NB4 (cell line): ENCODE data around the gene PRTN3.

Source experiments
- MYC ChIP-seq: IDR thresholded peaks from 2 replicates; pipeline ENCODE4 v1.6.1; 2011; ENCODE audit warnings: low read depth, low read length
- POLR2A ChIP-seq: IDR thresholded peaks from 2 replicates; pipeline ENCODE4 v1.6.1; 2011; ENCODE audit warnings: mild to moderate bottlenecking; ENCODE audit not compliant: insufficient read length; ENCODE audit errors: extremely low read depth
- TF ChIP-seq, protein P1 (sequence below): IDR thresholded peaks from one replicate; pipeline ENCODE4 v1.5.1; 2012; ENCODE audit warnings: low read depth, low read length

DNA sequence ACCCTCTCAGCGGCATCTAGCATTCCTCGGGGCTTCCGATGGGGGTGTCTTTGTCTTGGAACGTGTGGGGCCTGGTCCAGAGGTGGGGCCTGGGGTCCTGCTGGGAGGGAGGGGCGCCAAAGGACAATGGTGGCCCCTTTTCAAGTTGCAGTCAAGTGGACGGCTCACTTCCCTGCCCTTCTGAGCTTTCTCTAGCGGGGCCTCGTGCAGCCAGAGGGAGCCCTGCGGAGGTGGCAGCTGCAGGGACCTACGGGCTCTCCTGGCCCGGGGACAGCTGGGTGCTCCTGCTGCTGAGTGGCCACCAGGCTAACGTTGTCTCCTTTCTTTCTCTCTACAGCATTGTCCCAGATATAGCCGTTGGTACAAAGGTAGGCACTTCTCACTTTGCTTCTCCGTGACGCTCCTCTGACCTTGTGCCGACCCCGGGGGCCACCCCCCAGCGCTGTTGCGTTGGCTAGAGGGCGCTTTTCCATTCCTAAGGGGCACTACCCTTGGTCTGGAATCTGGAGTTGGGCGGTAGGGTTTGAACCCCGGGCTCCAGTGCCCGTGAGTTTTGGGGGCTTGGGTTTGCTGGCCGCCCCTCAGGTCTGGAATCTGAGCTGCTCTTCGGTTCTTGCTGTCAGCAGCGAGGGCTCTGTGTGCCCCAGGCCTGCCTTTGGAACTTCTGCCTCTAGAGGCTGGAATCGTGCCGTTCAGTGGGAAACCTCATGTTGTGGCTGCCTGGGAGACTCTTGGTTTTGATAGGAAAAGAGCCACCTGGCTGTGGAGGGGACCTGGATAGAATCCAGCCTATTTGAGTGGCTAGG is 41.5 kb upstream of the PRTN3 start:
- TF ChIP-seq POLR2A (no peak), MYC (no peak)
- TF ChIP-seq, protein P1, sequence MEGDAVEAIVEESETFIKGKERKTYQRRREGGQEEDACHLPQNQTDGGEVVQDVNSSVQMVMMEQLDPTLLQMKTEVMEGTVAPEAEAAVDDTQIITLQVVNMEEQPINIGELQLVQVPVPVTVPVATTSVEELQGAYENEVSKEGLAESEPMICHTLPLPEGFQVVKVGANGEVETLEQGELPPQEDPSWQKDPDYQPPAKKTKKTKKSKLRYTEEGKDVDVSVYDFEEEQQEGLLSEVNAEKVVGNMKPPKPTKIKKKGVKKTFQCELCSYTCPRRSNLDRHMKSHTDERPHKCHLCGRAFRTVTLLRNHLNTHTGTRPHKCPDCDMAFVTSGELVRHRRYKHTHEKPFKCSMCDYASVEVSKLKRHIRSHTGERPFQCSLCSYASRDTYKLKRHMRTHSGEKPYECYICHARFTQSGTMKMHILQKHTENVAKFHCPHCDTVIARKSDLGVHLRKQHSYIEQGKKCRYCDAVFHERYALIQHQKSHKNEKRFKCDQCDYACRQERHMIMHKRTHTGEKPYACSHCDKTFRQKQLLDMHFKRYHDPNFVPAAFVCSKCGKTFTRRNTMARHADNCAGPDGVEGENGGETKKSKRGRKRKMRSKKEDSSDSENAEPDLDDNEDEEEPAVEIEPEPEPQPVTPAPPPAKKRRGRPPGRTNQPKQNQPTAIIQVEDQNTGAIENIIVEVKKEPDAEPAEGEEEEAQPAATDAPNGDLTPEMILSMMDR: no peak
